Brain microvascular endothelial cell (primary cell): ENCODE data around the gene F3.
A peak's percentile ranks its signal among the peaks of the same experiment; 100 is the strongest.

Experiments used
- DNase-seq: peaks from one replicate; pipeline ENCODE4 v3.0.0-alpha.2; 2020
- H3K27ac ChIP-seq: fragments of 250-450 bp; sonication (Bioruptor Pico); 2 replicates; pipeline ENCODE4 v1.5.1; 2020; ENCODE audit warnings: mild to moderate bottlenecking, moderate library complexity
- H3K27me3 ChIP-seq: fragments of 250-450 bp; sonication (Bioruptor Pico); replicated peaks from 2 replicates; pipeline ENCODE4 v1.5.1; 2020; ENCODE audit warnings: mild to moderate bottlenecking
- H3K36me3 ChIP-seq: fragments of 250-450 bp; sonication (Bioruptor Pico); replicated peaks from 2 replicates; pipeline ENCODE4 v1.5.1; 2020; ENCODE audit warnings: mild to moderate bottlenecking
- H3K4me3 ChIP-seq: 2 replicates; pipeline ENCODE4 v1.5.1; 2011; ENCODE audit warnings: low read depth, mild to moderate bottlenecking, control low read depth, low read length, moderate library complexity
- in situ Hi-C: cut with HindIII; loops from 2 replicates; pipeline ENCODE4 v1.10.0; 2017; ENCODE audit warnings: low sequenced_read_pairs, low pct_ligation_motif_present
- TF ChIP-seq, protein P1 (sequence below): IDR thresholded peaks from 2 replicates; pipeline ENCODE4 v1.5.1; 2011; ENCODE audit warnings: low read depth, mild to moderate bottlenecking, moderate library complexity, low read length, control low read depth, inconsistent platforms; ENCODE audit errors: missing control alignments

The F3 gene

DNA sequence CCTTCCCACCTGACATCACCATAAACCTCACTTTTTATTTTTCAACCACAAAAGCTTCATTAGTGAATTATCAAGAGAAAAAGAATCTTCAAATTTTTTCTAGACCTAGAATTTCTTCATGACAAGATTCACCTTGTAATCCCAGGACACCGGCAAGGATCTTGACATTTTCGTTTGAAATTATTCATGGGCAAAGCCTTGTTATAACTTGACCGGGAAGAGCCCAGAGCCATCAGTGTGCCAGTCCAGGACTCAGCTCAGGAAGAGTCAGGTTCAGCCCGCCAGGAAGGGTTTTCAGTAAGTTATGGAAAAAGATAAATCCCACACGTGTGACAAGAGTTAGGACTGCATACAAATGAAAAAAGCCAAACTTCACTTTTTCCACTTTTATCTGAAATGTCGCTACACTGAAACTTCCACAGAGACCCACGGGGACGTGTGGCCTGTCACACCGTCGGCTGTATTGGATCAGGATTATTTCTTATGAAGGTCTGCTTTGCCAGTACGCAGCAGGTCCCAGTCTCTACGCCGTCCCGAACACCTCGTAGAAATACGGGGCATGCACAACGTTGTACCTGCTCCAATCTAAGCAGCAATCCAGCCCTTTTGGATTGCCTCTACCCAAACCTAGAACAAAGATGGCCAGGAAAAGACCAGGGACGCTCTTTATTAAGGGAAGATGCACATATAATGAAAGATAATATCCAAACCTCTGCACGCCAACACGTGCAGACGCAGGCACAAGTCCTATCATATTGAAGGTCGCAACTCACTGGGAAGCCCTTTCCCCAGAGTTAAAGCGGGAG lies 916 bp downstream of the F3 start:
- in situ Hi-C loops = loop anchor here (25.0 kb wide), 1 partner anchor 247 kb away; no protein-coding TSS in a partner anchor
- peaks cover 3% of the 10 kb centered on the region for H3K36me3 ChIP-seq
- H3K4me3 ChIP-seq = peak overlapping the region; percentile 78
- H3K27ac ChIP-seq = peak overlapping the region; percentile 39
- H3K27me3 ChIP-seq = no peaks in the 10 kb centered on the region
- no peak for DNase-seq
- TF ChIP-seq, protein P1, sequence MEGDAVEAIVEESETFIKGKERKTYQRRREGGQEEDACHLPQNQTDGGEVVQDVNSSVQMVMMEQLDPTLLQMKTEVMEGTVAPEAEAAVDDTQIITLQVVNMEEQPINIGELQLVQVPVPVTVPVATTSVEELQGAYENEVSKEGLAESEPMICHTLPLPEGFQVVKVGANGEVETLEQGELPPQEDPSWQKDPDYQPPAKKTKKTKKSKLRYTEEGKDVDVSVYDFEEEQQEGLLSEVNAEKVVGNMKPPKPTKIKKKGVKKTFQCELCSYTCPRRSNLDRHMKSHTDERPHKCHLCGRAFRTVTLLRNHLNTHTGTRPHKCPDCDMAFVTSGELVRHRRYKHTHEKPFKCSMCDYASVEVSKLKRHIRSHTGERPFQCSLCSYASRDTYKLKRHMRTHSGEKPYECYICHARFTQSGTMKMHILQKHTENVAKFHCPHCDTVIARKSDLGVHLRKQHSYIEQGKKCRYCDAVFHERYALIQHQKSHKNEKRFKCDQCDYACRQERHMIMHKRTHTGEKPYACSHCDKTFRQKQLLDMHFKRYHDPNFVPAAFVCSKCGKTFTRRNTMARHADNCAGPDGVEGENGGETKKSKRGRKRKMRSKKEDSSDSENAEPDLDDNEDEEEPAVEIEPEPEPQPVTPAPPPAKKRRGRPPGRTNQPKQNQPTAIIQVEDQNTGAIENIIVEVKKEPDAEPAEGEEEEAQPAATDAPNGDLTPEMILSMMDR = no peak

DNA sequence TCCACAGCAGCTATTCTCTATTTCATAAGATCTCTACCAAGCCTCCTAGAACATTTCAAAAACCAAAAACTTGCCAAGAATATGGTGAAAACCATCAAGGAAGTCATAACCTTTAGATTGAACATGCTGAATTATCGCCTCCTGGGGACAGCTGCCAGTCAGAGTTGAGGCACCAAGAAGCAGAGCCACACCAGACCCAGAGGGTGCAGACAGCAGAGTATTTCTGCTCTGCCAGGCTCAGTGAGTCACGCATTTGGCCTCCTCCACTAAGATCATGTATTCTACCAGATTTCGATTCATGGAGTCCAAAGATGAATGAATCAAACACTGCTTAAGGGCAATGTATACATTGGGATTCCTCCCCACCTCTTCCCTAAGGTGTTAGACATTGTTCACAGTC lies 2.1 kb downstream of the F3 start:
- no peak overlapping the region for H3K27ac ChIP-seq
- peaks cover 8% of the 10 kb centered on the region for H3K36me3 ChIP-seq
- in situ Hi-C loops = loop anchor here (25.0 kb wide), 1 partner anchor 248 kb away; no protein-coding TSS in a partner anchor
- peak; percentile 24 for DNase-seq
- no peaks in the 10 kb centered on the region for H3K27me3 ChIP-seq
- TF ChIP-seq, protein P1 = no peak
- peak overlapping the region; percentile 78 for H3K4me3 ChIP-seq

DNA sequence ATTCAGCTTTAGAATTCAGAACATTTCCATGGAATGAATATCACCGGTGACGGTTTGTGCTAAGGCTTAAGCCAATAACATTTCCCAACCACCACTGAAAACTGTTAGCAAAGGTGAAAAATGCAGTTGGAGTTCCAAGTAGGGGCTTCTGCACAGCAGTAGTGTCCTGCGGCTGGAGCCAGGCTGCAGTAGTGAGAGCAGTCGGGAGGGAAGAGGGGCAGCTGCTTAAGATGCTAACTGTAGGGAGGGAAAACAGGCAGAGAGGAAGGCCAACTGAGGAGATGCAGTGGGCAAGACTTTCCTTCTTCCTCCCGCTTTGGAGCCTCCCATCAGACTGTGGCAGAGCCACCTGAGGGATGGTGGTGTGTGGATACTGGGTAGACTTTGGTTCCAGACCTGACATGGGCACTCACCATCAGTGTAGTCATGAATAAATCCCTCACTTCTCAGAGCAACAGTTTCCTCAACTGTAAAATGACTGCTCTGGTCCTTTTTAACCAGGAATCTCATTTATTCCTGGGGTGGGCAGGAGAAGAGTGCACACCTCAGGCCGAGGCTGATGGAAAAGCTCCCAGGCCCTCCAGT lies 3.2 kb downstream of the F3 start:
- TF ChIP-seq, protein P1 = peak; percentile 40
- in situ Hi-C loops = loop anchor here (25.0 kb wide), 1 partner anchor 249 kb away; no protein-coding TSS in a partner anchor
- DNase-seq = no peak
- peak overlapping the region; percentile 5 for H3K4me3 ChIP-seq
- H3K27me3 ChIP-seq = no peaks in the 10 kb centered on the region
- no peak overlapping the region for H3K27ac ChIP-seq
- H3K36me3 ChIP-seq = peaks cover 12% of the 10 kb centered on the region

DNA sequence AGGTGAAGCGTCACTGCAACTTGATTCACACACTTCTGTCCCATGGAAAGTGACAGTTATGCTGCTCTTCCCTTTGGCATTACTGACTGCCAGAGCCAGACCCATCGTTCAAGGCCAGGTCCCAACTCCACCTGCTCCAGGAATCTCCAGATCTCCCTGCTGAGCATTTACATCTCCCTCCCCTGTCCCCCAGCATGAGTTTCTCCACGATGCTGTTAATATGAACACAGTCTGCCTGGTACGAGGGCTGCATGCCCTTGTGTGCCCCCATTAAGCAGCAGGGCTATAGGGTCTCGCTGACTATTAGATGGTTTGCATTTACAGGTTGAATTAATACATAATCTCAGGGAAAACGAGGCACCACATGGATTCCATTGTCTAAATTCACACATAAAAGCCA lies 4.3 kb downstream of the F3 start:
- TF ChIP-seq, protein P1 = no peak
- in situ Hi-C loops = loop anchor here (25.0 kb wide), 1 partner anchor 250 kb away; no protein-coding TSS in a partner anchor
- Histone ChIP-seq H3K27ac (no peak overlapping the region), H3K4me3 (no peak overlapping the region), H3K27me3 (no peaks in the 10 kb centered on the region), H3K36me3 (peaks cover 22% of the 10 kb centered on the region)
- DNase-seq = no peak

DNA sequence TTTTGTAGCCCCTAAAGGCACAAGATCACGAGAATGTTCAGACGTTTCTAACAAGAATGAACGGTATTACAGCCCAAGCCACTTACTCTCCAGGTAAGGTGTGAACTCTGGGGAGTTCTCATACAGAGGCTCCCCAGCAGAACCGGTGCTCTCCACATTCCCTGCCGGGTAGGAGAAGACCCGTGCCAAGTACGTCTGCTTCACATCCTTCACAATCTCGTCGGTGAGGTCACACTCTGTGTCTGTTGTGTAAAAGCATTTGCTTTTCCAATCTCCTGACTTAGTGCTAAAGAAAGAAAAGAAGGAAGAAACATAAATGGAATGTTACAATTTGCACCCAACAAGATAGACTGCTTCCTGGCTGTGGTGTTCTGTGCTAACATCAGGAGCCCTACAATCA lies 5.7 kb downstream of the F3 start:
- in situ Hi-C loops = loop anchor here (25.0 kb wide), 1 partner anchor 251 kb away; no protein-coding TSS in a partner anchor
- no peaks in the 10 kb centered on the region for H3K27me3 ChIP-seq
- H3K4me3 ChIP-seq = no peak overlapping the region
- H3K27ac ChIP-seq = no peak overlapping the region
- peaks cover 27% of the 10 kb centered on the region for H3K36me3 ChIP-seq
- TF ChIP-seq, protein P1 = no peak
- DNase-seq = no peak
